Measurements from ENCODE around the gene WAC.

DNA sequence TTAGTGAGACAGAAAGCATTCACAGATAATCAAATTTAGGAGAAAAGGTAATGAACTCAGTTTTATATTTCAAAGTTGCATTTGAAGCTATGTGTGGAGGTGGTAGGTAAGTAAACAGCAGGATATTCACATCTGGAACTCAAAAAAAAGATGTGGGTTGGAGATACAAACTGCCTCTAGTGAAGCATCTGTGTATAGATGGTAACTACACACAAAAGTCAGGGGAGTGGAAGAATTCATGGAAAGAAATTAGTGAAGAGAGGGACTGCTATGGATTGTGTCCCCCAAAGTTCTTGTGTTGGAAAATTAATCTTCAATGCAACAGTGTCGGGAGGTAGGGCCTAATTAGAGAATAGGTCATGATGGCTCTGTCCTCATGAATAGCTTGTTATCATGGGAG, 18.3 kb upstream of the WAC start:
- TF ChIP-seq POLR2A (IDR thresholded peaks at IDR 0.05) (no peak), POLR2AphosphoS5 (IDR thresholded peaks at IDR 0.05) (no peak)
- TF ChIP-seq, protein P1, sequence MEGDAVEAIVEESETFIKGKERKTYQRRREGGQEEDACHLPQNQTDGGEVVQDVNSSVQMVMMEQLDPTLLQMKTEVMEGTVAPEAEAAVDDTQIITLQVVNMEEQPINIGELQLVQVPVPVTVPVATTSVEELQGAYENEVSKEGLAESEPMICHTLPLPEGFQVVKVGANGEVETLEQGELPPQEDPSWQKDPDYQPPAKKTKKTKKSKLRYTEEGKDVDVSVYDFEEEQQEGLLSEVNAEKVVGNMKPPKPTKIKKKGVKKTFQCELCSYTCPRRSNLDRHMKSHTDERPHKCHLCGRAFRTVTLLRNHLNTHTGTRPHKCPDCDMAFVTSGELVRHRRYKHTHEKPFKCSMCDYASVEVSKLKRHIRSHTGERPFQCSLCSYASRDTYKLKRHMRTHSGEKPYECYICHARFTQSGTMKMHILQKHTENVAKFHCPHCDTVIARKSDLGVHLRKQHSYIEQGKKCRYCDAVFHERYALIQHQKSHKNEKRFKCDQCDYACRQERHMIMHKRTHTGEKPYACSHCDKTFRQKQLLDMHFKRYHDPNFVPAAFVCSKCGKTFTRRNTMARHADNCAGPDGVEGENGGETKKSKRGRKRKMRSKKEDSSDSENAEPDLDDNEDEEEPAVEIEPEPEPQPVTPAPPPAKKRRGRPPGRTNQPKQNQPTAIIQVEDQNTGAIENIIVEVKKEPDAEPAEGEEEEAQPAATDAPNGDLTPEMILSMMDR (IDR thresholded peaks at IDR 0.05), result no peak
